PFSK-1 (cell line): Measurements from ENCODE around the gene PPIH.

Source experiments
- FOXP2 ChIP-seq: optimal IDR thresholded peaks from 2 replicates; pipeline ENCODE3; 2011; ENCODE audit warnings: borderline replicate concordance, control low read depth, inconsistent platforms; ENCODE audit not compliant: insufficient read depth; ENCODE audit errors: extremely low read length, extremely low read depth
- POLR2AphosphoS5 ChIP-seq: IDR thresholded peaks from 2 replicates; pipeline ENCODE4 v1.6.1; 2012; ENCODE audit warnings: low read depth, mild to moderate bottlenecking, control low read depth, low read length, moderate library complexity
- REST ChIP-seq, 2 experiments: IDR thresholded peaks; 2 replicates each; pipeline versions ENCODE4 v1.6.1 to v1.8.0; 2011 to 2012; ENCODE audit warnings: low read depth in 2 of 2, low read length in 2 of 2, control low read depth in 1 of 2, inconsistent platforms in 1 of 2, mild to moderate bottlenecking in 1 of 2, moderate library complexity in 1 of 2; ENCODE audit not compliant: insufficient read depth in 1 of 2
- SIN3A ChIP-seq: IDR thresholded peaks from 2 replicates; pipeline ENCODE4 v1.6.1; 2012; ENCODE audit warnings: mild to moderate bottlenecking, low read length, moderate library complexity, borderline replicate concordance; ENCODE audit not compliant: insufficient read depth
- TAF1 ChIP-seq: IDR thresholded peaks from 2 replicates; pipeline ENCODE4 v1.6.1; 2012; ENCODE audit warnings: low read length, control low read depth, borderline replicate concordance; ENCODE audit not compliant: insufficient read depth

Gene PPIH

GRCh38 chr1:42669936-42670335 lies 11.7 kb downstream of the PPIH start:
- TF ChIP-seq FOXP2 (no peak), SIN3A (no peak), POLR2AphosphoS5 (no peak), TAF1 (no peak), REST (IDR thresholded peaks at IDR 0.05; ENCODE audit: insufficient read depth in 1 of 2, low read depth in 2 of 2, low read length in 2 of 2) (no peak)

- TF ChIP-seq FOXP2 (no peak), POLR2AphosphoS5 (no peak), SIN3A (no peak), REST (IDR thresholded peaks at IDR 0.05; ENCODE audit: insufficient read depth in 1 of 2, low read depth in 2 of 2, low read length in 2 of 2) (no peak), TAF1 (no peak)
These were observed 12.2 kb downstream of the PPIH start for GRCh38 chr1:42670425-42670824.

GRCh38 chr1:42674214-42674613 lies 16.0 kb downstream of the PPIH start:
- no peak for TF ChIP-seq TAF1
- no peak for TF ChIP-seq SIN3A
- TF ChIP-seq POLR2AphosphoS5: no peak; the same call in 1 of the 2 replicates
- TF ChIP-seq REST (IDR thresholded peaks at IDR 0.05; ENCODE audit: insufficient read depth in 1 of 2, low read depth in 2 of 2, low read length in 2 of 2): no peak

GRCh38 chr1:42674682-42675081 lies 16.5 kb downstream of the PPIH start:
- TF ChIP-seq SIN3A: no peak
- no peak for TF ChIP-seq TAF1
- no peak for TF ChIP-seq FOXP2
- TF ChIP-seq POLR2AphosphoS5: no peak
- no peak for TF ChIP-seq REST (IDR thresholded peaks at IDR 0.05; ENCODE audit: insufficient read depth in 1 of 2, low read depth in 2 of 2, low read length in 2 of 2)

DNA sequence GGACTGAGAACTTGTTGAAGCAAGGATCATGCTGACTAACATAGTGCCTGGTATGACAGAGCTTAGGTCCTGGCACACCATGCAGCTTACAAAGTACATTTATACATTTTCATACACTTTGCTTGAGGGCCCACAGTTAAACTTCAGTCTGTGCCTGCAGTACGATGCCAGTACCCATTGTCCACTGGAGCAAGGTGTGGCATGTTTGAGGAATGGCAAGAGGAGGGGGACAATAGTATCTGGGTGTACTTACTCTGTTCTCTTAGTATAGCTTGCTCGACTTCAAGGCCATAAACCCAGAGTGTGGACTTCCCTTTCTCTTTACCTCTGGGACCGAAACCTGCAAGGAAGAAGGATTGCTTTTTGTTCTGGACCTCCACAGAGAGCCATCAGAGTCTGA lies 17.2 kb downstream of the PPIH start:
- no peak for TF ChIP-seq REST (IDR thresholded peaks at IDR 0.05; ENCODE audit: insufficient read depth in 1 of 2, low read depth in 2 of 2, low read length in 2 of 2)
- no peak for TF ChIP-seq TAF1
- no peak for TF ChIP-seq POLR2AphosphoS5
- TF ChIP-seq SIN3A: no peak
- no peak for TF ChIP-seq FOXP2
